ENCODE results near the gene YIF1A.
A peak's percentile ranks its signal among the peaks of the same experiment; 100 is the strongest.

The YIF1A gene

GRCh38 chr11:66316849-66317251 lies 27.9 kb upstream of the YIF1A start, which contains the start of gene CD248:
CD248 (minus strand) TSS chr11:66317044; CDS start chr11:66317027, 17 bp downstream.
- H3K27ac ChIP-seq (ENCODE audit: insufficient read depth, low read length, poor library complexity, severe bottlenecking): peak within 1 kb of the TSS; percentile 67

DNA sequence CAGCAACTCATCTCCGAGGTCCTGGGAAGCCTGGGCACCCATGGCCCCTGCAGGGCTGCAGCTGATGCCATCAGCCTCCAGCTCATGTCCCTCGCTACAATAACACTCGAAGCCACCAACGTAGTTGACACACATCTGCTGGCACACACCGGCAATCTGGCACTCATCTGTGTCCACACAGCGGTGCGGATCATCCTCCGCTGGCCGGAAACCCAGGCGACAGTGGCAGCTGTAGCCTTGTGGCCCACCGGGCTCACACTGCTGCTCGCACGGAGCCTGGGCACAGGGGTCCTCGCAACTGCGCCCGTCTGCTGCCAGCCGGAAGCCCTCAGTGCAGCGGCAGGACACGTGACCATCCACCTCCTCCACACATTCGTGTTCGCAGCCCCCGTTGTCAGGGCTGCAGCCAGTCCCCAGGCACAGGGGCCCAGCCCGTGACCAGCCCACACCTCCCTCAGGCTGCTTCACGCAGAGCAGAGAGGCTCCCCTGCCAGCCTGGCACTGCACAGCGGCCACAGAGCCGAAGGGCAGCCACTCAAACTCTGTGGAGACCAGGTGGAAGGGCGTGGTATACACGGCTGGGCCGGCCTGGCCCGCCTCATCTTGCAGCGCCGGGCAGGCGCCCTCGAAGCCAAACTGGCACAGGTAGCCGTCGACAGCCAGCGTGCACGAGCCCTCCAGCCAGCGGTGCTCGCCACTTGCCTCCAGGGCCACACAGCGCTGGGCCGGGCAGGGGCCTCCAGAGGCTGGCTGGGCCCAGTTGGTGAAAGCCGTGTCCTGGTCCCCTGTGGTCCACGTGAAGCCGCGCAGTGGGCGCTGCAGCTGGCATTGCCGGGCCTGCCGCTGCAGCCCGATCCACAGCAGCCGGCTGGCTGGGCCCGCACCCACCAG lies 27.2 kb upstream of the YIF1A start:
- Histone ChIP-seq H3K27me3 (replicated peaks; ENCODE audit: control insufficient read depth, insufficient read depth, low read length, poor library complexity, severe bottlenecking) (no peaks in the 10 kb centered on the region), H3K9me3 (ENCODE audit: control insufficient read depth, low read length) (no peaks in the 10 kb centered on the region), H3K4me1 (ENCODE audit: control insufficient read depth, insufficient read depth, low read length, poor library complexity, severe bottlenecking) (peaks cover 32% of the 10 kb centered on the region), H3K4me3 (ENCODE audit: insufficient read depth, low read depth, low read length, poor library complexity, severe bottlenecking) (no peak overlapping the region), H3K36me3 (ENCODE audit: control insufficient read depth, insufficient read depth, low read length) (no peaks in the 10 kb centered on the region), H3K27ac (ENCODE audit: insufficient read depth, low read length, poor library complexity, severe bottlenecking) (no peak overlapping the region)
- no peak for DNase-seq

More at GRCh38 chr11:66316849-66317251, 27.9 kb upstream of the YIF1A start, which contains the start of gene CD248:
- Histone ChIP-seq H3K4me3 (ENCODE audit: insufficient read depth, low read depth, low read length, poor library complexity, severe bottlenecking) (no peak within 1 kb of the TSS), H3K4me1 (ENCODE audit: control insufficient read depth, insufficient read depth, low read length, poor library complexity, severe bottlenecking) (peaks cover 27% of the 10 kb centered on the region), H3K9me3 (ENCODE audit: control insufficient read depth, low read length) (no peaks in the 10 kb centered on the region), H3K27me3 (replicated peaks; ENCODE audit: control insufficient read depth, insufficient read depth, low read length, poor library complexity, severe bottlenecking) (no peaks in the 10 kb centered on the region), H3K36me3 (ENCODE audit: control insufficient read depth, insufficient read depth, low read length) (no peaks in the 10 kb centered on the region)
- DNase-seq: no peak

- H3K4me1 ChIP-seq (ENCODE audit: control insufficient read depth, insufficient read depth, low read length, poor library complexity, severe bottlenecking): peaks cover 32% of the 10 kb centered on the region
- H3K4me3 ChIP-seq (ENCODE audit: insufficient read depth, low read depth, low read length, poor library complexity, severe bottlenecking): no peak overlapping the region
- no peaks in the 10 kb centered on the region for H3K9me3 ChIP-seq (ENCODE audit: control insufficient read depth, low read length)
- H3K27me3 ChIP-seq (replicated peaks; ENCODE audit: control insufficient read depth, insufficient read depth, low read length, poor library complexity, severe bottlenecking): no peaks in the 10 kb centered on the region
- no peak overlapping the region for H3K27ac ChIP-seq (ENCODE audit: insufficient read depth, low read length, poor library complexity, severe bottlenecking)
- no peaks in the 10 kb centered on the region for H3K36me3 ChIP-seq (ENCODE audit: control insufficient read depth, insufficient read depth, low read length)
- no peak for DNase-seq
These were observed 26.5 kb upstream of the YIF1A start for GRCh38 chr11:66315498-66315885.

DNA sequence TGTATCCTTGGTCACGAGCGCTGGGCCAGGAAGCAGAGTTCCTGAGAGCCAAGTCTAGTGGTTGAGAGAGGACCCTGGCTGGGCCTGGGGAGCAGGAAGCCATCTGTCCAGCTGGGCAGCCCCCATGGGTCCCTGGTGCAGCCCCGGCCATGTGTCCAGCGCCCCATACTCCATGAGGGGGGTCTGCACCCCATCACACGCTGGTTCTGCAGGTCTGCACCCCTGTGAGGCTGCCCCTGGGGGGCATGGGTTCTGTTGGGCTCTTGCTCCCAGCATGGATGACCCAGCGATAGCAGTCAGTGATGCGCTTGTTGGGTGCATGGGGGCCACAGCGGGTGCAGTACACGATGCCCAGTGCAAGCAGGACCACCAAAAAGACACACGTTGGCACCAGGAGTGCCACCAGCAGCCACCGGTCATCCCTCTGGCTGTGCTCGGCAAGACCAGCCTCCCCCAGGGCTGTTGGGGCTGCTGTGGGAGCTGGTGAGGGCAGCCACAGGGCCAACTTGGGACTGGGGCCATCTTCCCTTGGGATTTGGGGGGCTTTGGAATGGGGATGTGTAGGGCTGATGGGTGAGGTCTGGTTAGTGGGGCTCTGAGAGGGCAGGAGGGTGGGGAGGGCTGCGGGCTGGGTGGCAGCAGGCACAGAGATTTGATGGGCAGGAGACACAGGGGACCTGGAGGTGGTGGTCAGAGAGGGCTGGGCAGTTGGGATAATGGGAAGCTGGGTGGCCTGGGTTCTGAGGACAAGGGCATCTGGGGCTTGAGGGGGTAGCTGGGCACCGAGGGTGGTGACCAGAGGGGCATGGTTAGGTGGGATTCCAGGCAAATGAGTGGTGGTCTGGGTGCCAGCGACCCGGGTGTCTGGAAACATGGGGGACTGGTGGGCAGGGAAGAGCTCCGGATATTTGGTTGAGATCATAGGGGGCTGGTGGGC lies 25.9 kb upstream of the YIF1A start:
- DNase-seq: no peak
- Histone ChIP-seq H3K36me3 (ENCODE audit: control insufficient read depth, insufficient read depth, low read length) (no peaks in the 10 kb centered on the region), H3K27me3 (replicated peaks; ENCODE audit: control insufficient read depth, insufficient read depth, low read length, poor library complexity, severe bottlenecking) (no peaks in the 10 kb centered on the region), H3K4me1 (ENCODE audit: control insufficient read depth, insufficient read depth, low read length, poor library complexity, severe bottlenecking) (peaks cover 32% of the 10 kb centered on the region), H3K27ac (ENCODE audit: insufficient read depth, low read length, poor library complexity, severe bottlenecking) (no peak overlapping the region), H3K4me3 (ENCODE audit: insufficient read depth, low read depth, low read length, poor library complexity, severe bottlenecking) (no peak overlapping the region), H3K9me3 (ENCODE audit: control insufficient read depth, low read length) (no peaks in the 10 kb centered on the region)

GRCh38 chr11:66314186-66314501 lies 25.2 kb upstream of the YIF1A start:
- DNase-seq: no peak
- no peak overlapping the region for H3K4me3 ChIP-seq (ENCODE audit: insufficient read depth, low read depth, low read length, poor library complexity, severe bottlenecking)
- H3K9me3 ChIP-seq (ENCODE audit: control insufficient read depth, low read length): no peaks in the 10 kb centered on the region
- no peaks in the 10 kb centered on the region for H3K36me3 ChIP-seq (ENCODE audit: control insufficient read depth, insufficient read depth, low read length)
- no peak overlapping the region for H3K27ac ChIP-seq (ENCODE audit: insufficient read depth, low read length, poor library complexity, severe bottlenecking)
- H3K4me1 ChIP-seq (ENCODE audit: control insufficient read depth, insufficient read depth, low read length, poor library complexity, severe bottlenecking): peaks cover 32% of the 10 kb centered on the region
- H3K27me3 ChIP-seq (replicated peaks; ENCODE audit: control insufficient read depth, insufficient read depth, low read length, poor library complexity, severe bottlenecking): no peaks in the 10 kb centered on the region

DNA sequence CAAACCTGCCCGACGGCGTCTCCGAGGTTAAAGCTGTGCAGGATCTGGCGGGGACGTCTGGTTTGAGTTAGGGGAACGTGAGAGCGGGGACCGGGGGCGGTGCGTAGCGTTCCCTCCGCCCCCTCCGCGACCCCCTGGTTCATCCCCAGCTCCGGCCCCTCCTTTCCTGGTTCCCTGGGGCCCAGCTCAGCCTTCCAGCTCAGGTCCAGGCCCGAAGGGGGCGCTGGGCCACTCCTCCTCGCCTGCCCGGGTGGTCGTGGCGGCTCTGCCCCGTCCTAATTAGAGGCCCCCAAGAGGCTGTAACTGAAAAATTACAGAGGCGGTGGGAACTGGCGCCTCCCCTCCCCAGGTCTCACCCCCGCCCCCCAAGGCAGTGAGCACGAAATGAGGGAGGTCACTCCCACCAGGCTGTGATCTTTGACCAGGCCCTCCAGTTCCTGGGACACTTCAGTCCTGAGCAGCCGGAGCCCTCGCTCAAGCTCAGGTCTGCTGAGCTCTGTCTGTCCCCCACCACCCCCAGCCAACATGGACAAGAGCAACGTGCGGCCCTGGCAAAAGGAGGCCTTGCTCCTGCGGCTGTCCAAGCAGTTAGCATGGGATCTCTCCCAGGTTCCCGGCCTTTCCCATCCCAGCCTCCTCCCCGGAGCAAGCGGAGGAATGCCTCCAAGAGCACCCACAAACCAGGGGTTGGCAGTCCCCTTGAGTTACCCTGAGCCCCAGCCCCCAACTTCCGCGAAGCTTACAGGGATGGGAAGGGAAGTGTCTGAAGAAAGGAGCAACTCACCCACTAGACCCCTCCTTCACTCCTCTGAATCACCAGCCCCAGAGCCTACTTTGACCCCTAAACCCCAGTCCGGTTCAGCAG lies 24.6 kb upstream of the YIF1A start:
- H3K4me1 ChIP-seq (ENCODE audit: control insufficient read depth, insufficient read depth, low read length, poor library complexity, severe bottlenecking): peaks cover 26% of the 10 kb centered on the region
- DNase-seq: no peak
- H3K36me3 ChIP-seq (ENCODE audit: control insufficient read depth, insufficient read depth, low read length): no peaks in the 10 kb centered on the region
- peak overlapping the region; percentile 72 for H3K27ac ChIP-seq (ENCODE audit: insufficient read depth, low read length, poor library complexity, severe bottlenecking)
- no peaks in the 10 kb centered on the region for H3K9me3 ChIP-seq (ENCODE audit: control insufficient read depth, low read length)
- H3K27me3 ChIP-seq (replicated peaks; ENCODE audit: control insufficient read depth, insufficient read depth, low read length, poor library complexity, severe bottlenecking): no peaks in the 10 kb centered on the region
- H3K4me3 ChIP-seq (ENCODE audit: insufficient read depth, low read depth, low read length, poor library complexity, severe bottlenecking): peak overlapping the region; percentile 53

DNA sequence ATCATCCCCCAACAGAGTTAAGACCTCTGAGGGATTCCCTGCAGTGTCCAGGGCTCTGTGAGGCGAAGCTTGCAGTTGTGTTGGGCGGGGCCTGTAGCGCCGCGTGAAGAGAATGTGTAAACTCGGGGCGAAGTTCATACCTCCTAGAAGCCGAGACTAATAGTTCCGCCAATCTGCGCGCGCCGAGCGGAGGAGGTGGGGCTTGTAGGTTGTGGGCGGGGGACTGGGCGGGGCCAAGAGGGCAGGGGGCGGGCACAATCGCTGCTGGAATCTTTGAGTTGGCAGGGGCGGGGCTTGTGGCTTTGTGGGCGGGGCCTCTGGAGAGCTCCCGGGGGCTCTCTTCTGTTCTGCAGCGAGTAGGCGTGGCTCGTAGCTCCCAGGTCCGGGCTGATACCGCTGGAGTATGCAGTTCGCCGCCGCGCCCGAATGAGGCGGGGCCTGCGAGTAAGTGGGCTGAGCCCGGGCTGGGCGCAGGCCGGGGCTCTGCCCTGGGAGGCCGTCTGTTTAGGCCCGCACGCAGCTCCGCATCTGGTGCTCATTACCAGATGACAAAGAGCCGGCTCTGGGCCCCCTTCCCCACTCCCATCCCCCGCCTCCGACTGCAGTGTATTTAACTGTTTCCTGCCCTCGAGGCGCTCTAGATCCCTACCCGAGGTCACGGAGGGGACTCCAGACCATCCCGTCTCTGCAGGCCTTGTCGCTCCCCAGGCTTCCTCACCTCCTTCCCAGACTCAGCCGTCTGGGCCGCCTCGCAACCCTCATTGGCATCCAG lies 23.8 kb upstream of the YIF1A start:
- H3K27ac ChIP-seq (ENCODE audit: insufficient read depth, low read length, poor library complexity, severe bottlenecking): peak overlapping the region; percentile 74
- H3K36me3 ChIP-seq (ENCODE audit: control insufficient read depth, insufficient read depth, low read length): no peaks in the 10 kb centered on the region
- H3K4me1 ChIP-seq (ENCODE audit: control insufficient read depth, insufficient read depth, low read length, poor library complexity, severe bottlenecking): peaks cover 18% of the 10 kb centered on the region
- H3K27me3 ChIP-seq (replicated peaks; ENCODE audit: control insufficient read depth, insufficient read depth, low read length, poor library complexity, severe bottlenecking): no peaks in the 10 kb centered on the region
- peak; percentile 96 to 99 (median 99) for DNase-seq
- no peaks in the 10 kb centered on the region for H3K9me3 ChIP-seq (ENCODE audit: control insufficient read depth, low read length)
- H3K4me3 ChIP-seq (ENCODE audit: insufficient read depth, low read depth, low read length, poor library complexity, severe bottlenecking): peak overlapping the region; percentile 53

DNA sequence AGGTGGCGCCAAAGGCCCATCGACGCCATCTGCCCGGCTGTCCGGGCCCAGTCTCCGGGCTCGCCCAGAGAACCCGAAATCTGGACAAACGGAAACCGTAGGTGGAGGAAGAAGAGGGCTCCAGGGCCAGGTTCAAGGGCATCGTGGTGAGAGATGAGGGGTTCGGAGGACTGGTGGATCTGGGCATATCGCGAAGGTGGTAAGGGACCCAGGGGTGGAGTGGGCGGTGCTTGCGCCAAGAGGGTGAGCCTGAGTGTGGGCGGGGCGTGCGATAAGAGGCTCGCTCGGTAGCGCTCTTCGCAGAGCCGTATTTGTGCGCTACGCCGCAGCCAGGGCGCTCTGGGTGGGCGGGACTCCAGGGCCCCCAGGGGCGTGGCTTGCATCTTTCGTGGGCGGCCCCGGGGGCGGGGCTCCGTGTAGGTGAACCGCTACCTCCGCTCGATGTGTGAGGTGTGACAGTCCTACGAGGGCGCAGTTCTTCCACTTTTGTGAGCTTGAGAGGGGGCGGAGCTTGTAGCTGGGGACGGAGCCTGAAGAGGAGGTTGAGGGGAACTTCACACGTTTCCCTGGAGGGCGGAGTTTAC lies 23.1 kb upstream of the YIF1A start:
- H3K4me3 ChIP-seq (ENCODE audit: insufficient read depth, low read depth, low read length, poor library complexity, severe bottlenecking): peak overlapping the region; percentile 63
- peaks cover 12% of the 10 kb centered on the region for H3K4me1 ChIP-seq (ENCODE audit: control insufficient read depth, insufficient read depth, low read length, poor library complexity, severe bottlenecking)
- no peaks in the 10 kb centered on the region for H3K36me3 ChIP-seq (ENCODE audit: control insufficient read depth, insufficient read depth, low read length)
- peak; percentile 92 to 98 (median 97) for DNase-seq
- peak overlapping the region; percentile 74 for H3K27ac ChIP-seq (ENCODE audit: insufficient read depth, low read length, poor library complexity, severe bottlenecking)
- no peaks in the 10 kb centered on the region for H3K9me3 ChIP-seq (ENCODE audit: control insufficient read depth, low read length)
- H3K27me3 ChIP-seq (replicated peaks; ENCODE audit: control insufficient read depth, insufficient read depth, low read length, poor library complexity, severe bottlenecking): no peaks in the 10 kb centered on the region

Measured in effector memory CD4-positive, alpha-beta T cell (primary cell).